Suprapubic skin (tissue), 4 donors: Measurements from ENCODE around the gene TMEM151A. TPM values are rescaled to one million over a fixed set of nuclear protein-coding genes. Genes with fewer than 3 reads are reported as not detected.

ENCODE experiments used
- DNase-seq, 2 donors: peaks; one replicate each; pipeline ENCODE4 v3.0.0-alpha.2; 2019; ENCODE audit warnings: low spot score in 2 of 2
- H3K27ac ChIP-seq: fragments of 200-600 bp; sonication (generic); one replicate; pipeline ENCODE4 v1.5.1; 2019
- H3K27me3 ChIP-seq: fragments of 200-600 bp; sonication (generic); one replicate; pipeline ENCODE4 v1.5.1; 2019
- H3K36me3 ChIP-seq: fragments of 200-600 bp; sonication (generic); one replicate; pipeline ENCODE4 v1.5.1; 2019
- H3K4me1 ChIP-seq: fragments of 200-600 bp; sonication (generic); one replicate; pipeline ENCODE4 v1.5.1; 2019
- H3K4me3 ChIP-seq: fragments of 200-600 bp; sonication (generic); one replicate; pipeline ENCODE4 v1.5.1; 2019; ENCODE audit warnings: mild to moderate bottlenecking
- H3K9me3 ChIP-seq: fragments of 200-600 bp; sonication (generic); one replicate; pipeline ENCODE4 v1.5.1; 2019
- EP300 ChIP-seq: sonication (generic); formaldehyde crosslinking; IDR thresholded peaks from one replicate; pipeline ENCODE4 v1.6.1; 2017; ENCODE audit warnings: antibody characterized with exemption
- POLR2A ChIP-seq, 2 donors: fragments of 450-650 bp; IDR thresholded peaks; one replicate each; pipeline ENCODE4 v1.6.1; 2017; ENCODE audit warnings: antibody characterized with exemption in 2 of 2, mild to moderate bottlenecking in 2 of 2, moderate library complexity in 2 of 2
- POLR2AphosphoS5 ChIP-seq, 3 donors: sonication (generic); formaldehyde crosslinking; IDR thresholded peaks; one replicate each; pipeline ENCODE4 v1.6.1; 2017; ENCODE audit warnings: antibody characterized with exemption in 3 of 3
- WGBS: methylation state at CpG from one replicate; pipeline ENCODE4 v1.1.5; 2018; 5-methylcytosine and 5-hydroxymethylcytosine counted together
- total RNA-seq, 4 donors: library from RNA; depleted of rRNA; stranded (reverse); fragments of >200 nt; gene quantifications; one replicate each; pipeline ENCODE4 v1.1.0, GENCODE V29; 2016
- TF ChIP-seq, protein P1 (sequence below), 2 donors: fragments of 200-600 bp in 1 of 2; fragments of 450-650 bp in 1 of 2; sonication (generic) in 1 of 2; IDR thresholded peaks; one replicate each; pipeline ENCODE4 v1.5.1; 2016 to 2019; ENCODE audit warnings: antibody characterized with exemption in 2 of 2, mild to moderate bottlenecking in 1 of 2, moderate library complexity in 1 of 2

The TMEM151A gene
- total RNA-seq, 4 donors from 2014 or later = not detected

GRCh38 chr11:66322732-66323427, 31.2 kb downstream of the TMEM151A start:
- peaks cover 65% of the 10 kb centered on the region for H3K4me1 ChIP-seq
- peak; percentile 84 to 88 for DNase-seq
- peak overlapping the region; percentile 36 for H3K27ac ChIP-seq
- WGBS = 49% methylated on average over 11 of the region's 11 CpGs
- no peak overlapping the region for H3K4me3 ChIP-seq
- TF ChIP-seq POLR2A (IDR thresholded peaks at IDR 0.05) = no peak
- TF ChIP-seq, protein P1, sequence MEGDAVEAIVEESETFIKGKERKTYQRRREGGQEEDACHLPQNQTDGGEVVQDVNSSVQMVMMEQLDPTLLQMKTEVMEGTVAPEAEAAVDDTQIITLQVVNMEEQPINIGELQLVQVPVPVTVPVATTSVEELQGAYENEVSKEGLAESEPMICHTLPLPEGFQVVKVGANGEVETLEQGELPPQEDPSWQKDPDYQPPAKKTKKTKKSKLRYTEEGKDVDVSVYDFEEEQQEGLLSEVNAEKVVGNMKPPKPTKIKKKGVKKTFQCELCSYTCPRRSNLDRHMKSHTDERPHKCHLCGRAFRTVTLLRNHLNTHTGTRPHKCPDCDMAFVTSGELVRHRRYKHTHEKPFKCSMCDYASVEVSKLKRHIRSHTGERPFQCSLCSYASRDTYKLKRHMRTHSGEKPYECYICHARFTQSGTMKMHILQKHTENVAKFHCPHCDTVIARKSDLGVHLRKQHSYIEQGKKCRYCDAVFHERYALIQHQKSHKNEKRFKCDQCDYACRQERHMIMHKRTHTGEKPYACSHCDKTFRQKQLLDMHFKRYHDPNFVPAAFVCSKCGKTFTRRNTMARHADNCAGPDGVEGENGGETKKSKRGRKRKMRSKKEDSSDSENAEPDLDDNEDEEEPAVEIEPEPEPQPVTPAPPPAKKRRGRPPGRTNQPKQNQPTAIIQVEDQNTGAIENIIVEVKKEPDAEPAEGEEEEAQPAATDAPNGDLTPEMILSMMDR (IDR thresholded peaks at IDR 0.05) = no peak
- TF ChIP-seq POLR2AphosphoS5 (IDR thresholded peaks at IDR 0.05) = peak in 1 of 3 donors; percentile 8
- no peak for TF ChIP-seq EP300
- no peaks in the 10 kb centered on the region for H3K9me3 ChIP-seq
- no peaks in the 10 kb centered on the region for H3K27me3 ChIP-seq
- no peaks in the 10 kb centered on the region for H3K36me3 ChIP-seq

- 96% methylated on average over 1 of the region's 1 CpG for WGBS
- Histone ChIP-seq H3K36me3 (no peaks in the 10 kb centered on the region), H3K27me3 (no peaks in the 10 kb centered on the region), H3K4me1 (peaks cover 65% of the 10 kb centered on the region), H3K4me3 (no peak overlapping the region), H3K9me3 (no peaks in the 10 kb centered on the region), H3K27ac (no peak overlapping the region)
- DNase-seq = no peak
- TF ChIP-seq, protein P1 (IDR thresholded peaks at IDR 0.05) = no peak
- TF ChIP-seq POLR2A (IDR thresholded peaks at IDR 0.05) (no peak), EP300 (no peak), POLR2AphosphoS5 (IDR thresholded peaks at IDR 0.05) (no peak)
Measured at GRCh38 chr11:66323684-66324083, 32.0 kb downstream of the TMEM151A start.

GRCh38 chr11:66324664-66325063, 33.0 kb downstream of the TMEM151A start:
- TF ChIP-seq EP300 = no peak
- no peak for TF ChIP-seq POLR2A (IDR thresholded peaks at IDR 0.05)
- TF ChIP-seq POLR2AphosphoS5 (IDR thresholded peaks at IDR 0.05) = no peak
- TF ChIP-seq, protein P1 (IDR thresholded peaks at IDR 0.05) = no peak
- H3K27me3 ChIP-seq = no peaks in the 10 kb centered on the region
- 41% methylated on average over 10 of the region's 10 CpGs for WGBS
- no peaks in the 10 kb centered on the region for H3K9me3 ChIP-seq
- peak overlapping the region; percentile 20 for H3K27ac ChIP-seq
- H3K4me1 ChIP-seq = peaks cover 63% of the 10 kb centered on the region
- H3K4me3 ChIP-seq = no peak overlapping the region
- H3K36me3 ChIP-seq = no peaks in the 10 kb centered on the region
- DNase-seq = no peak

- no peak overlapping the region for H3K4me3 ChIP-seq
- H3K27me3 ChIP-seq = no peaks in the 10 kb centered on the region
- 66% methylated on average over 6 of the region's 8 CpGs for WGBS
- no peak overlapping the region for H3K27ac ChIP-seq
- H3K4me1 ChIP-seq = peaks cover 63% of the 10 kb centered on the region
- no peak for DNase-seq
- H3K36me3 ChIP-seq = no peaks in the 10 kb centered on the region
- H3K9me3 ChIP-seq = no peaks in the 10 kb centered on the region
- TF ChIP-seq, protein P1 (IDR thresholded peaks at IDR 0.05) = no peak
- TF ChIP-seq POLR2A (IDR thresholded peaks at IDR 0.05) (no peak), EP300 (no peak), POLR2AphosphoS5 (IDR thresholded peaks at IDR 0.05) (no peak)
Measured at GRCh38 chr11:66325263-66325671, 33.6 kb downstream of the TMEM151A start.

- Histone ChIP-seq H3K36me3 (peaks cover under 1% of the 10 kb centered on the region), H3K4me1 (peaks cover 61% of the 10 kb centered on the region), H3K4me3 (no peak overlapping the region), H3K9me3 (no peaks in the 10 kb centered on the region), H3K27me3 (no peaks in the 10 kb centered on the region), H3K27ac (peak overlapping the region; percentile 74)
- 41% methylated on average over 5 of the region's 21 CpGs for WGBS
- peak in 1 of 2 donors; percentile 77 for DNase-seq
- TF ChIP-seq POLR2A (IDR thresholded peaks at IDR 0.05) (no peak), POLR2AphosphoS5 (IDR thresholded peaks at IDR 0.05) (no peak), EP300 (no peak)
- TF ChIP-seq, protein P1 (IDR thresholded peaks at IDR 0.05) = no peak
Measured at GRCh38 chr11:66326261-66327111, 34.8 kb downstream of the TMEM151A start.
